ENCODE results near the gene LRP6. TPM values are rescaled to one million over a fixed set of nuclear protein-coding genes. Genes with fewer than 3 reads are reported as not detected.
A peak's percentile ranks its signal among the peaks of the same experiment; 100 is the strongest.

LRP6 gene
- total RNA-seq, 1 experiment from 2014 or later: 62.4 TPM

- H3K18ac ChIP-seq (ENCODE audit: insufficient read length, low read depth, low read length): no peak overlapping the region
- H2BK12ac ChIP-seq (ENCODE audit: insufficient read length, low read depth, low read length): no peak overlapping the region
- peaks cover 53 to 62% of the 10 kb centered on the region in 2 experiments for H3K4me1 Mint-ChIP-seq
- TF ChIP-seq CTCF (conservative IDR thresholded peaks at IDR 0.05): no peak
- H3K4me1 ChIP-seq (ENCODE audit: insufficient read depth, low read length): no peaks in the 10 kb centered on the region
- H3K9me3 ChIP-seq (ENCODE audit: control insufficient read depth, low read depth, low read length): no peaks in the 10 kb centered on the region
- H4K8ac ChIP-seq (replicated peaks; ENCODE audit: insufficient read length, low read depth, low read length): no peak overlapping the region
- H2AK5ac ChIP-seq (ENCODE audit: insufficient read length, low read length): no peak overlapping the region
- no peak overlapping the region for H2AFZ ChIP-seq (ENCODE audit: low read length)
- peaks cover 39% of the 10 kb centered on the region for H3K79me2 ChIP-seq (ENCODE audit: insufficient read depth, low read length)
- no peak overlapping the region for H3T11ph ChIP-seq (ENCODE audit: low read length)
- no peak overlapping the region for H3K4ac ChIP-seq (ENCODE audit: low read depth, low read length)
- no peak overlapping the region for H3K4me2 ChIP-seq (ENCODE audit: insufficient read depth, insufficient read length, low read length)
- peaks cover 3 to 4% (median 4%) of the 10 kb centered on the region in 3 experiments; a peak in 6 of 7 replicates for H3K36me3 Mint-ChIP-seq (ENCODE audit: insufficient read depth in 1 of 3, low read depth in 3 of 3)
- no peaks in the 10 kb centered on the region for H4K20me1 ChIP-seq (ENCODE audit: control insufficient read depth, insufficient read depth, insufficient read length)
- no peak overlapping the region for H4K91ac ChIP-seq (ENCODE audit: insufficient read length, low read depth, low read length)
- H2BK20ac ChIP-seq (ENCODE audit: low read depth, low read length, poor library complexity, severe bottlenecking): no peak overlapping the region
- H3K23me2 ChIP-seq (ENCODE audit: insufficient read length, low read depth, low read length, poor library complexity, severe bottlenecking): no peaks in the 10 kb centered on the region
- no peak overlapping the region for H3K23ac ChIP-seq (ENCODE audit: insufficient read length, low read depth, low read length)
- H2BK15ac ChIP-seq (ENCODE audit: low read depth, low read length): no peak overlapping the region
- no peak overlapping the region for H3K27ac ChIP-seq (ENCODE audit: insufficient read length, low read depth, low read length)
- H2BK120ac ChIP-seq (ENCODE audit: low read depth, low read length, poor library complexity, severe bottlenecking): no peak overlapping the region
- H2BK5ac ChIP-seq (ENCODE audit: insufficient read length, low read length): no peak overlapping the region
- H3K27me3 ChIP-seq (ENCODE audit: insufficient read depth, low read length): no peaks in the 10 kb centered on the region
- H3K9ac ChIP-seq (ENCODE audit: extremely low read depth, insufficient read length, low read length): no peak overlapping the region
- H3K27ac Mint-ChIP-seq: peak overlapping the region; percentile 32 to 69 (median 41); a peak in 4 of 7 replicates
- H4K5ac ChIP-seq (ENCODE audit: insufficient read length, low read depth, low read length): no peak overlapping the region
- 0 out of 5 replicates have a peak, but pooled peaks cover 0 to 3% of the 10 kb centered on the region in 2 experiments for H3K9me3 Mint-ChIP-seq
- H3K14ac ChIP-seq (ENCODE audit: insufficient read depth, low read length): no peak overlapping the region
- no peak overlapping the region for H3K56ac ChIP-seq (ENCODE audit: insufficient read length, low read depth, low read length)
- H3K79me1 ChIP-seq (ENCODE audit: insufficient read depth, low read depth, low read length, poor library complexity, severe bottlenecking): peaks cover 11% of the 10 kb centered on the region
- peak overlapping the region in 1 of 2 experiments; percentile 50; a peak in 3 of 5 replicates for H3K4me3 Mint-ChIP-seq
- no peak for DNase-seq
- no peaks in the 10 kb centered on the region for H3K27me3 Mint-ChIP-seq (ENCODE audit: low read depth)
Measured at GRCh38 chr12:12236896-12237295, 29.9 kb downstream of the LRP6 start.
